GM21619 (cell line): ENCODE results near the gene CAMLG.

Source experiments
- ATAC-seq: cut with Tn5 transposase; IDR thresholded peaks from one replicate; pipeline ENCODE4 v1.9.1; 2021; ENCODE audit not compliant: unreplicated experiment

Gene CAMLG

DNA sequence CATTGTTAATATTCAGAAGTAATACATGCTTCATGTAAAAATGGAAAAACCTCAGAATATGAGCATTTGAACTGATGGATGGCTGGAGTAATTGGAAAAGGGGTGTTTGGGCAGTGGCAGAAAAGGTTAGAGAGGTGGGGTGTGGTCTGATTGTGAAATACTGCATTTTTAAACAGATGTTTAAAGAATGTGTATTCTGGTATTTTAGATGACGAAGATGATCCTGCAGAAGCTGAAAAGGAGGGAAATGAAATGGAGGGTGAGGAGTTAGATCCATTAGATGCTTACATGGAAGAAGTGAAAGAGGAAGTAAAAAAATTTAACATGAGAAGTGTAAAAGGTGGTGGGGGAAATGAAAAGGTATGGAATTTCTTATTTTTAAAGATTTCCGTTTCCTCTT is 39.0 kb downstream of the CAMLG start:
- no peak for ATAC-seq

DNA sequence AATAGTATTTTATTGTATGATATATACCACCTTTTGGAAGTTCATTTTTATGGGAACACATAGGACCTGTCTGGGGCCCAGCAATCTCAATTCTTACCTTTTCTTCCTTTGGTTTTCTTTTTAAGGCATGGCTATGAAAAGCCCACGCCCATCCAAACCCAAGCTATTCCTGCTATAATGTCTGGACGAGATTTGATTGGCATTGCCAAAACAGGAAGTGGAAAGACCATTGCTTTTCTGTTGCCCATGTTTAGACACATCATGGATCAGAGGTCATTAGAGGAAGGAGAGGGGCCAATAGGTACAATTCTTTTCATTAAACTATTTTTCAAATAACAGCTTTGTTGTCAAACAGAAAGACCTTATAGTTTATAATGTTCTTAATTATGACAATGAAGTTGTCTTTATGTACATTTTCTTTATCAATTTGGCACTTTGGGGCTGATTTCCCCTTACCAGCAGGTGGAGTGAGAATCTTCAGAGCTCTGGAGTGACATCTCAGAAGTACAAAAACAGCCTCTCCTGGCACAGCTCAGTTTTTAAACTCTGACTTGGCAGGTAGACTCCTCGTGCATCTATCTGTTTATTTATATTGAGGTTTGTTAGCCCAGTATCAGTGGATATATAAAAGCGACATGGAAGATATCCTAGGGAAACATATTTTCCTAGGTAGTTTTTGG is 46.0 kb downstream of the CAMLG start:
- no peak for ATAC-seq

DNA sequence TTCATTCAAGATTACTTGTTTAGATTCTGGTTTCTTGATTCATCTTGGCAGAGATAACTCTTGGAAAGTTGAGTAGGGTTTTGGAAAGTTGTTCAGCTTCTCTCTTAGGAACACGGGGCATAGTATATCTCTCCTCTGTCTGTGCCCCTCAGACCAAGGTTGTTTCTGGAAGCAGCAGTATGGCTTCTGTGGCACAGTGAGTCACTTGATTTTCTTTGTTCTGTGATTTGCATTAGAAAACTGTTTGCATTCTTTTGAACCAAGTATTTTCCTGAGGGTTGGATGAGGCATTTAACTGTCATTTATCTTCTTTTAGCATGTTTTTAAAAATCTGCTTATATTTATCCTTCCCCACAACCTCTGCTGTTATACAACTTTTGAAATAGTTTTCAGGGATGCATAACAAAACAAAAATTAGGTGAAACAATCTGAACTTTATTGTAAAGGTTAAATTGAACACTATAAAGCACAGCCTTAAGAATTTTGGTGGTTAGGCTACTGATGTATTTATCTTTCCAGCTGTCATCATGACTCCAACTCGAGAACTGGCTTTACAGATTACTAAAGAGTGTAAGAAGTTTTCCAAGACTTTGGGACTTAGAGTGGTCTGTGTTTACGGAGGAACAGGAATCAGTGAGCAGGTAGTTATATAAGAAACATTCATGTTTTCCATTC is 46.7 kb downstream of the CAMLG start:
- no peak for ATAC-seq

DNA sequence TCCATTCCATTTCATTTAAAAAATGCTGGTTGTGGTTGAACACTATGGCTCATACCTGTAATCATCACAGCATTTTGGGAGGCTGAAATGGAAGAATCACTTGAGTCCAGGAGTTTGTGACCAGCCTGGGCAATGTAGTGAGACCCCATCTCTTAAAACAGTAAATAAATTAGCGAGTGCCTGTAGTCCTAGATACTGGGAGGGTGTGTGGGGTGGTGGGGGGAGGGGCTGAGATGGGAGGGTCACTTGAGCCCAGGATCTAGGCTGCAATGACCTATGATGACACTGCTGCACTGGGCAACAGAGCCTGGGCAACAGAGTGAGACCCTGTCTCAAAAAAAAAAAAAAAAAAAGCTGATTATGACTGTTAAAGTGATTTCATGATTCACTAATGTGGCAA is 49.3 kb downstream of the CAMLG start:
- no peak for ATAC-seq

DNA sequence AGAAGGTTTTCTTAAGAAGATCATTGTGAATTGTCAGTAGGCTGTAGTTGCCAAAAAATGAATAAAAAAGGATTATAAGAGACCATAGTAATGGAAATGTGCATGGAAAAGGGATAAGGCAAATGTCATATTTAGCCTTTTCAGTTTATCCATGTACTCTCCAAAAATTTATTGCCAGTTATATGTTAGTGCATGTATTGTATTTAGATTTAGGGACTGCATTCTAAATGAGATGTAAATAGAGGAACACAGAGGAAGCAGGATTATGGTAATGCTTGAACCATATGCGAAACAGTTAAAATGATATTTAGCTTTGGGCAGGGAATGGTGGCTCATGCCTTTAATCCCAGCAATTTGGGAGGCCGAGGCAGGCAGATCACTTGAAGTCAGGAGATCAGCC is 53.2 kb downstream of the CAMLG start:
- ATAC-seq = no peak

DNA sequence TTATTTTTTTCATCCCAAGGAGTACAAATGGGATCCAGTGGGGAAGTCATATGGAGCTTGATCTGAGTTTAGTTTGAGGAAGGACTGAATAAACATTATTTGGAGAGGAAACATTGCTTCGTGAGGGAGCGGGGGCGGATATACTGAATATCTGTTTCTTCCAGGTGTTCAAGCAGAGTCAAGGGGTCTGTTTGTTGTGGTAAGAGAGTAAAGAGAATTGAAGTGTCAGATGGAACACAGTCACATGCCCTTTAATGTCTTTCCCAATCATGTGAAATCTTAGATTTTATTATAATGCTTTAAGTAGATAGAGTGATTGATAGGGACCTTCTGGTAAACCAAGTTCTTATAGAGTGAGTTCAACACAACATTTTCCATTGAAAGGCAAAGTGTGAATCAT is 53.9 kb downstream of the CAMLG start:
- no peak for ATAC-seq

GRCh38 chr5:134793111-134793510 is 54.8 kb downstream of the CAMLG start:
- no peak for ATAC-seq

DNA sequence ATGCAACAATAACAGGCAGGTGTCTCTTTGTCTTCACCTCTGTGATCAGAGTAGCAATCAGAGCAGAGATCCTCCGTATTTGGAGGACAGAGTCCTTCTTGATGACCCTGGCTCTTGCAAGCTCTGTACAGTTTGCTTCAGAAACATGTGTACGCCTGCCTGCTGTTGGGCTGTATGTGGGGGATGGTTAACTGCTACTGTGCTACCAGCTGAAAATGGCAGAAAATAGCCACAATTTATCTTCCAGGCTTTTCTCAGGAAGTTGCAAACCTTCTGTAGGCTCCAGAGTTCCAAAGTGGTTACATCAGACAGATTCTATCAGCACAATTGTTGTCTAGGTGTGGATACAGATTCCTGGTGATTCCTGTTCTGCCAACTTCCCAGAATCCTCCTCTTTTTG is 55.7 kb downstream of the CAMLG start:
- ATAC-seq = no peak

DNA sequence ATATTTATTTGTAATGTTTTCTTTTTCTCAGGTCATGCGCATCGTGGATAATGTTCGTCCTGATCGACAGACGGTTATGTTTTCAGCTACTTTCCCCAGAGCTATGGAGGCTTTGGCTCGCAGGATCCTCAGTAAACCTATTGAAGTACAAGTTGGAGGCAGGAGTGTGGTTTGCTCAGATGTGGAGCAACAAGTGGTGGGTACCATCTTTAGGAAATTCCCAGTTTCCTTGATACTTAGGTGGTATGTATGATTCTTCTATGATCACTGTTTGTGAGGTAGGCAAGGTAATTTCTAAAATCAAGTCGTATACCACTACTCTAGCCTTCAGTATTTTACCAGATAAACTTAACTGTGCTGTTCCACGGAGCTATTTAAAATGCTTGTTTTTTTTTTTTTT is 56.5 kb downstream of the CAMLG start:
- ATAC-seq = no peak

- no peak for ATAC-seq
Observed at GRCh38 chr5:134798468-134798867, 60.1 kb downstream of the CAMLG start.
